Glomerular endothelial cell (primary cell): ENCODE results near the gene CREB1. TPM values are rescaled to one million over a fixed set of nuclear protein-coding genes. Genes with fewer than 3 reads are reported as not detected.
"Not testable (repeated sequence)": the region's sequence is repeated elsewhere in the genome, so short reads cannot be mapped to it uniquely, and the experiment has no call there.

Experiments
- DNase-seq: peaks from one replicate; pipeline ENCODE4 v3.0.0-alpha.2; 2011; ENCODE audit warnings: low read depth, low spot score; ENCODE audit errors: extremely low read depth
- total RNA-seq: library from RNA; depleted of rRNA; stranded (reverse); fragments of >200 nt; gene quantifications from 2 replicates; pipeline ENCODE4 v1.2.3, GENCODE V29; 2015

The CREB1 gene
- total RNA-seq, 1 donor from 2014 or later, result 47.6 TPM

DNA sequence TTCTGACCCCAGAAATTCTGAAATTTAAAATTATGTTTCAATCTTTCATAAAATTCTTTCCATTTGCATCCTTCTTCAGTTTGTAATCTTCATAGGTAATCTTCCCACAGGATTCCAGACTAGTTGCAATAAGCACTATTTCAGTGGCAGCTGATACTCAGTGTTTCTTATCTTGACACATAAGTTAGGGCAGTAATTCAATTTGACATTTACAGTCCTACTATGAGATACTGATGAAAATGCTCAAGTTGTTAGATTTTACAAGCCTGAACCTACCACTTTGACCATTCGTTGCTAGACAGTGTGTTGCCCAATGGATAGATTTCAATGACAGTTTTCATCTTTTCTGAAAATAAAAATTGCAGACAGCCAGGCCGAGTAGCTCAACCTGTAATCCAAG is 85.1 kb downstream of the CREB1 start:
- DNase-seq, result no peak

DNA sequence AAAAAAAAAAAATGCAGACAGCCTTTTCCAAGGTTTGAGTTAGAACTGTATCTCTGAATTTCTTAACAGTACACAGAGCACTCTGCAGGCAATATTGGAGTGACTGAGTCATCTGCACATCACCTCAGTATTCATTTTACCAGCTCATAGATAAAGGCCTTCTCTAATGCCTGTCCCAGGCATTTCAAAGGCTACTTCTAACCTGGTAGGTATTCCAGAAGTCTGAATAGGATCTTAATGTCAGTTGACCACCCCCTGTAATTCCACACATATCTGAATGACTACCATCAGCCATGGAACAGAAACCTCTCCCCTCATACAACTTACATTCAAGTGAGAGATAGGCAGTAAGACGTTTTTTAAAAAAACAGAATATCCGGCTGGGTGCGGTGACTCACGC is 86.4 kb downstream of the CREB1 start:
- no peak for DNase-seq

DNA sequence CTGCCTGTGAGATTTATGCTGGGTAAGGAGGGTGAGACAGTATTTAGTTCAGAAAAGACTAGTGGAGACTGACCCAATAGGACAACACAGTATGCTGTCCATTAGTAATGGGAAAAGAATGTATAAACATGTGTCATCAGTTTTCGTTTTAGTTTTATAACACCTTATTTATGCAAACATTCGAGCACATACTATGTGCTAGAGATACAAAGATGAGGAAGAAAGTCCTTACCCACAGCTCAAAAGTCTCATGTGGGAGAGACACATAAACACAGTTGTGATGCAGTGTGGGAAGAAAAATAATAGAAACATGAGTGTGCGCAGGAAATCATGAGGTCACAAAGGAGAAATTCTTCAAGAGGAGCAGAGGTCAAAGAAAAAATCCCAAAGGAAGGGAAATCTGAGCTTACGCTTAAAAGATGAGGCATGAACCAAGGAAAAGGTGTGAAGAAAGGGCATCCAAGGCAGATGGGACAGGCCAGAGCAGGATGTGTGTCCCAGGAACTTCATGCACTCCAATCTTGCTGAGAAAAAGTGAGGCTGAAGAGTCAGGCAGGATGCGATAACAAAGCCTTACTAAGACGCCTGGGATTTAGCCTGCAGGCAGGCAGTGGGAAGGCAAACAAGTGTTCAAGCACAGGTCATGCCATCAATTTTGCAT is 87.4 kb downstream of the CREB1 start:
- DNase-seq, result peak; percentile 75

DNA sequence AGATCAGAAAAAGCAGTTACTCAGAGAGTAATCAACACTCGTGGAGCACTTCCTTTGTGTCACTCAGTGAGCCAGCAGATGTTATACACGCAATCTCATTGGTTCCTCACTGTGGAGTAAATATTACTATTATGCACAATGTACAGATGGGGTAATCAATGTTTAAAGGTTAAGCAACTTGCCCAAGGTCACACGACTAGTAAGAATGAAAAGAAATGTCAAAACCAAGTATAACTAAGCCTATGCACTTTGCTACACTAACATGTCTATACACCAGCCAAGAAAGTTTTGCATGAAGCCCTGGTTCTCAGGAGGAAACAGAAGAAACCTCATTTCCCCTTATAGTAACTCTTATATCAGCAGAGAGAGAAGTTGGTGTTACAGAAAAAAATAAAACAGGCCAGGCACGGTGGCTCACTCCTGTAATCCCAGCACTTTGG is 90.0 kb downstream of the CREB1 start:
- no peak for DNase-seq

DNA sequence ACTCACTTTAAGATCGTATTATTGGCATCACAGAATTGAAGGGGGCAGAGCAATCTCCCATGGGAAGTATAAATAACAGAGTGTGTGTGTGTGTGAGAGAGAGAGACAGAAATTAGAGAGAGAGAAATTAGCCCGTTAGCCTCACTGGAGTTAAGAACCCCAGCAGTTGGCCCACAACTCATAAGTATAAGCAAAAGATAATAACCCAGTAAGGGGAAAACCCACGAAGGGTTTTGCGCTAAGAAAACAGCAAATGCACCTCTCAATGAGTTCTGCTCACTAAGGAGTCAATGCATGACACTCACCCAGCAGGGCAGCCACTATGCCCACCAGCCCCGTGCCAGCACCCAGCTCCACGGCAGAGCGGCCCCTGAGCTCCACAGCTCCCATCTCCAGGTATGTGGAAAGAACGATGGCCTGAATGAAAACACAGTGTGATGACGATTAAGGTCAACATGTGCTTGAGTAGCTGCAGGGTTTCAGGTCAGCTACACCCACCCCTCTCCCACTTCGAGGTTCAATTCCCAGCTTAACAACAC is 91.8 kb downstream of the CREB1 start:
- DNase-seq, result no peak

DNA sequence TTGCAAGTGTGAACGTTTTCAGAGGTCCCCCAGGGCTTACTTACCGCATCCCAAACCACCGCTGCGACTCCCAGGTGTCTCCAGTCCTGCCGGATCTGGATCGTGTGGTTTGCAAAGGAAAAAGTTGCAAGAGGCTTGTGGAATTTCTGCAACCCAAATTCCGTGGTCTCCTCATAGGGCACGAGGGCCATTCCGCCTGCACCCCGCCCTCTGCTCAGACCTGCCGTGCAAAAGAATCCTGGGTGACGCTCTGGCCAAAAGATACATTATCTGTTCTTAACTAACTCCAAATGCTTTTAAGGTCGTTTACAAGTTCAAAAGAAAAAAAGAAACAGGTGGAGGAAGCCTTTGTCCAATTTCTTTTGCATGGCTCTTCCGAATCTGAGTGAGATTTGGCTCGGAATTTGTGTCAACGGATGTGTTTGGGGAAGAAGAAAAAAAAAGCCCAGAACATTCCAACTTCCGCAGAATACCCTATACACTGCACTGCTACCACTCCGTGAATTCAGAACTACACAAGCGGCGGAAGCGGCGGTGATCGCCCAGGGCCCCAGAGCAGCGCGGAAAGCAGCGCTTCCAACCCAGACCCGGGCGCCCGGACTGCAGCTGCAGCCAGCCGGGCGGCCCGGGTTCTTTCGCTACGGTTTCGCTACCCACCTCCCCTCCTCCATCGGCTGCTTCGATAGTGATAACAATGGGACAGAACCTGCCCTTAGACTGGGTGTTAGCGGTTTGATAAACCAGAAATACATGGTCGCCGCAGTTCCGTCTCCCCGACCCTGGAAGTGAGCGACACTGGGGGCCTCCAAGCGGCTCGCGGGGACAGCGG is 94.6 kb downstream of the CREB1 start:
- DNase-seq, result no peak

DNA sequence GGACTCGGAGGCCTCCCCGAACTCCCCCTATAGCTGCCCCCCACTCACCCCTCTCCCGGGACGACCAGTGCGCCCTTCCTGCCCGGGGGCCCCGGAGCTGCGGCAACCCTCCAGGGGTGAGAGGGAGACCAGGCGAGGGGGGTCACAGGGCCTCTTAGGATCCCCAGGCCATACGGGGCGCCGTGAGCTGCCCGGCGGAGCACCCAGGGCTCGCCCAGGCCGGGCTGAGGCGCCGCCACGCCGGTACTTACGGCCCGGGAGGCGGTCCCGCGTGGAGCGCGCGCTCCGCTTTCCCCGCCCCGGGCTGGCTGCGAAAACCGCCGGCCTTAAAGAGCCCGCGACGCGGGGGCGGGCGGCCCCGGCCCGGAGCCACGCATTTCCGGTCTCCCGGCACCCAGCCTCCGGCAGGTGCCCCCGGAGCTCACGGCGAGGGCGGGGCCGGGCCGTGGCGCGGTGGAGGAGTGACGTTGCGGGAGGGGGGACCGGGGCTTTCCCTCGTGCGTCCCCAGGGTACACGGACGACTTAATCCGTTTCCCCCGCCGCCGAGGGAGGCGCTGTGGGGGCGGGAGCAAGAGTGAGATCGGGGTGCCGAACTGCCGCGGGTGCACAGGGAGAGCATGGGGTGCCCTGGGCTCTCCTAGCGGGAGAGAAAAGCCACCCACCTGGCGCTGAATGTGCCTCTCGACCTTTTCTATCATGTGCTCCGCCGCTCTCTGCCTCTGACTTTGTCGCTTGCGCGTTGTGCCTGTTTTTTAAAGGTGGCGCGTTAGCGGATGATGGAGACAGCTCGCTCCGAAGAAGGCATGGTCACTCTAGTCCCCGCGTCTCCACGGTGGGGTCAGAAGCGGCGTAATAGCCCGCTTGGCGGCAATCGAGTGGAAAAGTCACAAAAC is 95.5 kb downstream of the CREB1 start, which contains the start of gene METTL21A:
Gene METTL21A, minus strand, starts transcription at position 381 of the 894 bp plus-strand sequence. CDS start 1,019 bp downstream, outside the sequence.
- no peak for DNase-seq

DNA sequence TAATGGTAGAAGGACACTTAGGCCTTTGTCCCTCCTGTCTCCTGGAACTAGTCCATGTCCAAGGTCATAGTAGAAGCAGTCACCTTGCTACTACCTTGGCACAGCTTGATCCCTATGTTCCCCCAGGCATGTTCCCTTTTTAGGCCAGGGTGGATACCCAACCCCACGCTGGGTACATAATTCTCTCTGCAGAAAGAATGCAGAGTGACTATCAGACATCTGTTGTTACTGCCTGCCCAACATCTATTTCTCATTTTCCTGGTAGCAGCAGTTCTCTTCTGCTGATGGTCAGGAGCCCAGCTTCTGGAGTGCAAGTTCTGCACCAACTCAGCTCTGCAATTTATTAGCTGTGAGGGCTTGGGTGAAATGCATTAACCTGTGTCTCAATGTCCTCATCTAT is 99.8 kb downstream of the CREB1 start:
- DNase-seq, result no peak

DNA sequence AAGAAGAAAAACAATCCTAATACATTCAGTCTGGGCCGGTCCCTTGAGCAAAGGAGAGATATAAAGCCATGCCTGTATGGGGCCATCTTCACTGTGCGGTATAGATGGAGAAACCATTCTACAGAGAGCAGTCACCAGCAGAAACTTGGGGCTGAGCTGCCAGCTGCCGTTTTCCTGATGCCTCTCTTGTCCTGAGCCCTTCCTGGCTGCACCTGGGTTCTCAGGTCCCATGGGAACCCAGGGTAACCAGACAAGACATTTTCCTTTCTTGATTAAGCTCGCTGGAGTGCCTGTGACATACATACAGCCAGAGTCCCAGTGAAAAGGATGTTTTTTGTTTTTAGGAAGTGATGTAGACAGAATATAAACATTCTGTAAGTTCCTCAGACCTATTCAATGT is 100.7 kb downstream of the CREB1 start:
- no peak for DNase-seq

DNA sequence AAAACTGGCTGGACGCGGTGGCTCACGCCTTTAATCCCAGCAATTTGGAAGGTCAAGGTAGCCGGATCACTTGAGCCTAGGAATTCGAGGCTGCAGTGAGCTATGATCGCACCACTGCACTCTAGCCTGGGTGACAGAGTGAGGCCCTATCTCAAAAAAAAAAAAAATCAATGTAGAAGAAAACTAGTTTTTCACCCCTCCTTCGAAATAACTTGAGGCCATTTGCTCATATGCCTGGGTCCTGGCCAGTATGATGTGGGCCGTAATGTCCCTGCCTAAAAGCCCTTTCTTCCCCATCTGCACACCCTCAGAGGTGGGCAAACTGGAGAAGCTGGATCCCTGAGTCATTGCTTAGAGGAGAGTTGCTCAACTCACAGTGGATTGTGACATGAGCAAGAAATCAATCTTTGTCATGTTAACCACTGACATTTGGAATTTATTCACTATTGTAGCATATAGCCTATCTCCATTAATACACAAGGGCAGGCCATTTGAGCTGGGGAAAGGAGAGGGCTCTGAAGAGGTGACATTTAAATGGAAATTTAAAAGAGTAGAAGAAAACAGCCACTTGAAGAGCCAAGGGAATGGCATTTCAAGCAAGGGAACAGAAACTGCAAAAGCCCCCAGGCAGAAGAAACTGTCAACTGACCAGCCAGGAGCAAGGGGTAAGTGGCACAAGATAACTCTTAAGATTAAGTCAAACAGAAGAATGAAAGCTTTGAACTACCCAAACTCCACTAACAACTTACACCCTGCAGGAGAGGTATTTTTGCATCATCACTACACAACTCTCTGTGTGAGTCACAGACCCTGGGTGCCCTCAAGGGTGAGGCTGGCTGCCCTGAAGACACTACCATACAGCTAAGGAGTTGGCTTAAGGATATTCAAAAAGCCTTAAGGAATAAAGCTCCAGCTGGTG is 103.1 kb downstream of the CREB1 start:
- no peak for DNase-seq

DNA sequence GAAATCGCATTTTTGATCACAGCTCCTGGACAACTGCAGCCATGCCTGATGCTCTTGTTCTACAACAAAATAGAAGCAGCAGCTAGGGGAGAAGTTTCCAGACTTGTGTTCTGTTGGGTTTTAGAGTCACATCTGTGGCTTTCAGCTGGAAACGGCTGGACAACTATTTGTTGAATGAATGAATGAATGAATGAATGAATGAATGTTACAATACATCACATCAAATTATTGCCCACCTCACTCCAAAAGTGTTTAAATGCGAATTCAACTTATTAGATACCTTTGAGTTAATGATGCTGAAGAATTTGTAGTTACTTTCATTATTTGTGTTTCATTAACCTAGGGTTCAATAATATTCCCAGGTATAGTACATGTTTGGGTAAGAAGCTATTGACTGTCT is 103.9 kb downstream of the CREB1 start:
- DNase-seq, result no peak

DNA sequence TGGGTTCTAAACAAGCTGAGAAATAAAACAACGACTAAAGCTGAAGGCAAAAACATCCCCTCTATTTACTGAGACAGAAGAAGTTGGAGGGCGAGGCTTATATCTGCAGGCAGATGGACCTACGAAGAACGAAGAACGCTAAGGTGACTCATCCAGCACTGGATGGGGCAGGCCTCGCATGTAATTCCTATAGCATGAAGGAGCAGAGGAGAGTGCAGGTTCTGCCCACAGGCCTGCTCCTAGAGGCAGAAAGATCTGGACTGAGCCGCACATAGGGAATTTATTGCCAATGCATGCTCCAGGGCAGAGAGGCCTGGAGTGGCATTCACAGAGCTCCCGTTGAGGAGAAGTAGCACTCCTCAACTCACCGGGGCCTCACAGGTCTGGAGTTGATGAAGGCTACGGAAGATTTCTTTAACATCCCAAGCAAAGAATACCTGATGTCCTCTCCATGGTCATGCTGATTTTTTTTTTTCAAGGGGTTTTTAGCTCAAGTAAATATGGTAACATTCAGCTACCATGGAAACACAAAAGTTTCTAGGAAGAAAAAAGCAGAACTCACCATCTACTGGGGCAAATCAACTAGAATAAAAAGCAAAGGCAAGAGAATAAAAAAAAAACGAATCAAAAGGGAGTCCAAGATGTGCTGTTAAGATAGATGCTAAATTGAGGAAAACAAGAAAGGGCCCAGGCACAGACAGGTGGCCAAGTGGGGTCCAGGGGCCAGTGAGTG is 105.9 kb downstream of the CREB1 start:
- DNase-seq, result no peak

DNA sequence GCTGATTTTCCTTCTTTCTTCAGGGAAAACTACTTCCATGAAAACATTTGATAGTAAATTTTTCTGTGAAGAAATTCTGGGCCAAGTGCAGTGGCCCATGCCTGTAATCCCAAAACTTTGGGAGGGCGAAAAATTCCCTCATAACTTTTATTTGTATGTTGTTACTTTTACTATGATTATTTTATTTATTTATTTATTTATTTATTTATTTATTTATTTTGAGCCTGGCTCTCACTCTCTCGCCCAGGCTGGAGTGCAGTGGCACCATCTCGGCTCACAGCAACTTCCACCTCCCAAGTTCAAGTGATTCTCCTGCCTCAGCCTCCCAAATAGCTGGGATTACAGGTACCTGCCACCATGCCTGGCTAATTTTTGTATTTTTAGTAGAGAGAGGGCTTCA is 109.5 kb downstream of the CREB1 start:
- DNase-seq, result not testable (repeated sequence)

DNA sequence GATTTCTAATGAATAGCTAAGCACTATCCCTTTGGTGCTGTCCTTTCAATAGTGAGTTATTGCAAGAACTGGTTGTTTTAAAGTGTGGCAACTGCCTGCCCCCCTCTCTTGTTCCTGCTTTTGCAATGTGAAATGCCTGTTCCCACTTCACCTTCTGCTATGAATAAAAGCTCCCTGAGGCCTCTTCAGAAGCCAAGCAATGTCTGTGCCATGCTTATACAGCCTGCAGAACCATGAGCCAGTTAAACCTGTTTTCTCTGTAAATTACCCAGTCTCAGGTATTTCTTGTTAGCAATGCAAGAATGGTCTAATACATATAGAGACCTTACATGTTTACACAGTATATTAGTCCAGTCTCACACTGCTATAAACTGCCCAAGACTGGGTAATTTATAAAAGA is 110.4 kb downstream of the CREB1 start:
- DNase-seq, result no peak

DNA sequence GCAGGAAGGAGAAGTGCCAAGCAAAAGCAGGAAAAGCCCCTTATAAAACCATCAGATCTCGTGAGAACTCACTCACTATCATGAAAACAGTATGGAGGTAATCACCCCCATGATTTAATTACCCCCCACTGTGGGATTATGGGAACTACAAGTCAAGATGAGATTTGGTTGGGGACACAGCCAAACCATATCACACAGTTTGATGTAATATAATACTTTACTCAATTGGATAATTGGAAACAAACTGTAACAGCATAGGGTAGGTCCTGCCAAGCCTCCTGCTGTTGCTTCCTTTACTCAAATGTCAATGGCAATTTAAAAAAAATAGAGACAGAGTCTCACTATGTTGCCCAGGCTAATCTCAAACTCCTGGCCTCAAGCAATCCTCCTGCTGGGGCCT is 110.9 kb downstream of the CREB1 start:
- no peak for DNase-seq

DNA sequence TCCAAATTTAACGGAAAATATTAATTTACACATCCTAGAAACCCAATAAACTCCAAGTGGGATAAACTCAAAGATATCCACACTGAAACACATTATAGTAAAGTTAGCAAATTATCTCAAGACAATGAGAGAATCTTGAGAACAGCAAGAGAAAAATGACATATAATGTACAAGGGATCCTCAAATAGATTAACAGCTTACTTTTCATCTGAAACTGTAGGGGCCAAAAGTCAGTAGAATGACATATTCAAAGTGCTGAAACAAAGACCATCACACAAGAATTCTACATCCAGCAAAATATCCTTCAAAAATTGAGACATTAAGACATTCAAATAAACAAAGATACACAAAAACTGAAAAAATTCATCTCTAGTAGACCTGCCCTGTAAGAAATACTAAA is 114.1 kb downstream of the CREB1 start:
- no peak for DNase-seq

DNA sequence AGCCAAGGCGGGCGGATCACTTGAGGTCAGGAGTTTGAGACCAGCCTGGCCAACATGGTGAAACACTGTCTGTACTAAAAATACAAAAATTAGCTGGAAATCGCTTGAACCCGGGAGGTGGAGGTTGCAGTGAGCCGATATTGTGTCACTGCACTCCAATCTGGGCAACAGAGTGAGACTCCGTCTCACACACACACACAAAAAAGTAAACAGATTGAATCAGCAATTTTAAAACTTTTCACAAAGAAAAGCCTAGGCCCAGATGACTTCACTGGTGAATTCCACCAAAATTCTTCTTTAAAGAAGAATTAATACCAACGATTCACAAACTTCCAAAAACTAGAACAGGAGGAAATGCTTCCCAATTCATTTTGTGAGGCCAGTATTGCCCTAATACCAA is 116.8 kb downstream of the CREB1 start:
- DNase-seq, result not testable (repeated sequence)
